HL-60 (cell line): ENCODE results near the gene CTNND2.

Experiments
- DNase-seq, 2 experiments: peaks; one replicate each; pipeline ENCODE4 v3.0.0-alpha.2; 2010 to 2020; ENCODE audit warnings: low read depth in 1 of 2, low spot score in 1 of 2
- H3K27ac ChIP-seq: fragments of 250-450 bp; sonication (Bioruptor Pico); replicated peaks from 2 replicates; pipeline ENCODE4 v1.5.1; 2020; ENCODE audit warnings: mild to moderate bottlenecking, moderate library complexity
- H3K27me3 ChIP-seq: fragments of 250-450 bp; sonication (Bioruptor Pico); 2 replicates; pipeline ENCODE4 v1.5.1; 2021; ENCODE audit warnings: mild to moderate bottlenecking, moderate library complexity; ENCODE audit not compliant: insufficient read depth, poor library complexity, severe bottlenecking
- H3K4me3 ChIP-seq: replicated peaks from 2 replicates; pipeline ENCODE4 v1.5.1; 2011; ENCODE audit warnings: mild to moderate bottlenecking, control low read depth, low read length; ENCODE audit not compliant: insufficient read depth
- CTCF ChIP-seq: IDR thresholded peaks from one replicate; pipeline ENCODE4 v1.5.1; 2011; ENCODE audit warnings: low read length, control low read depth, inconsistent platforms; ENCODE audit not compliant: insufficient read depth
- GABPA ChIP-seq: IDR thresholded peaks from 2 replicates; pipeline ENCODE4 v1.6.1; 2012; ENCODE audit warnings: low read depth
- POLR2AphosphoS5 ChIP-seq: IDR thresholded peaks from 2 replicates; pipeline ENCODE4 v1.6.1; 2012; ENCODE audit warnings: low read depth
- REST ChIP-seq: IDR thresholded peaks from 2 replicates; pipeline ENCODE4 v1.6.1; 2012; ENCODE audit warnings: low read depth; ENCODE audit not compliant: insufficient replicate concordance
- SPI1 ChIP-seq: IDR thresholded peaks from 2 replicates; pipeline ENCODE4 v1.6.1; 2012; ENCODE audit warnings: low read depth, mild to moderate bottlenecking, borderline replicate concordance

Gene CTNND2

GRCh38 chr5:10964806-10965205 is 939.4 kb downstream of the CTNND2 start:
- Histone ChIP-seq H3K27ac (no peak overlapping the region), H3K27me3 (no peaks in the 10 kb centered on the region), H3K4me3 (no peak overlapping the region)
- no peak for DNase-seq
- no peak for TF ChIP-seq REST

GRCh38 chr5:10958728-10959127 is 945.5 kb downstream of the CTNND2 start:
- H3K27ac ChIP-seq: no peak overlapping the region
- no peak overlapping the region for H3K4me3 ChIP-seq
- TF ChIP-seq SPI1: no peak
- no peak for TF ChIP-seq POLR2AphosphoS5
- no peak for TF ChIP-seq GABPA
- no peak for TF ChIP-seq REST
- no peak for TF ChIP-seq CTCF
- no peaks in the 10 kb centered on the region for H3K27me3 ChIP-seq
- DNase-seq: no peak

- DNase-seq: no peak
- no peak overlapping the region for H3K4me3 ChIP-seq
- TF ChIP-seq GABPA: no peak
- TF ChIP-seq SPI1: no peak
- TF ChIP-seq REST: no peak
- no peak for TF ChIP-seq POLR2AphosphoS5
- TF ChIP-seq CTCF: no peak
- peaks cover 2% of the 10 kb centered on the region for H3K27me3 ChIP-seq
- no peak overlapping the region for H3K27ac ChIP-seq
Measured at GRCh38 chr5:10949856-10950630, 954.2 kb downstream of the CTNND2 start.
